Upper lobe of left lung (tissue), 4 donors: ENCODE results near the gene RNF7.

Experiments used
- CTCF ChIP-seq, 6 experiments: fragments of 450-650 bp in 4 of 6; fragments of 200-600 bp in 2 of 6; sonication (generic) in 2 of 6; IDR thresholded peaks; one replicate each; pipeline ENCODE4 v1.5.1; 2016 to 2019; ENCODE audit warnings: antibody characterized with exemption in 6 of 6
- EP300 ChIP-seq, 4 donors: sonication (generic); formaldehyde crosslinking; IDR thresholded peaks; one replicate each; pipeline ENCODE4 v1.5.1; 2017; ENCODE audit warnings: antibody characterized with exemption in 4 of 4, control low read depth in 2 of 4

- TF ChIP-seq EP300 (IDR thresholded peaks at IDR 0.05) (no peak), CTCF (IDR thresholded peaks at IDR 0.05) (no peak)
Measured at GRCh38 chr3:141790171-141790570, 52.1 kb downstream of the RNF7 start.
